ENCODE data around the gene RAB40B.

RAB40B gene

DNA sequence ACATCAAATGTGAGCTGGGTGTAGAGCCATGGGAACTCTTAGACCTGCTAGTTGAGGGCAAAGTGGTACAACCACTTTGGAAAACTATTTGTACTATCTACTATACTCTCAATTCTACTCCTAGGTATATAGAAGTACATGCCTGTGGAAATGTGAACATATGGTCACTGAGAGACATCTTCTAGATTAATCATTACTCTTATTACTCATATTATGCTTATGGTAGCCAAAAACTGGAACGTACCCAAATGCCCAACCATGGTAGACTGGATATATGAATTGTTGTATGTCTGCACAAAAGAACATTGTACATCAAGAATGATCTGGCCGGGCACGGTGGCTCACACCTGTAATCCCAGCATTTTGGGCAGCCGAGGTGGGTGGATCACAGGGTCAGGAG is 53.0 kb downstream of the RAB40B start:
- H3K4me1 ChIP-seq (ENCODE audit: control insufficient read depth, insufficient read depth, low read length), result peaks cover 15% of the 10 kb centered on the region
- H3K9ac ChIP-seq (ENCODE audit: low read length in 2 of 2), result no peak overlapping the region
- H3K36me3 ChIP-seq (ENCODE audit: control insufficient read depth in 2 of 2, insufficient read depth in 2 of 2, low read length in 2 of 2), result peaks cover 25 to 26% of the 10 kb centered on the region in 2 donors
- H3K4me3 ChIP-seq (ENCODE audit: low read length in 2 of 2), result no peak overlapping the region
- no peaks in the 10 kb centered on the region for H3K27me3 ChIP-seq (ENCODE audit: control insufficient read depth in 1 of 2, insufficient read depth in 2 of 2, low read length in 2 of 2)
- no peak overlapping the region for H3K27ac ChIP-seq (ENCODE audit: low read length)
- H3K9me3 ChIP-seq (ENCODE audit: control insufficient read depth in 2 of 2, low read length in 2 of 2), result no peaks in the 10 kb centered on the region

DNA sequence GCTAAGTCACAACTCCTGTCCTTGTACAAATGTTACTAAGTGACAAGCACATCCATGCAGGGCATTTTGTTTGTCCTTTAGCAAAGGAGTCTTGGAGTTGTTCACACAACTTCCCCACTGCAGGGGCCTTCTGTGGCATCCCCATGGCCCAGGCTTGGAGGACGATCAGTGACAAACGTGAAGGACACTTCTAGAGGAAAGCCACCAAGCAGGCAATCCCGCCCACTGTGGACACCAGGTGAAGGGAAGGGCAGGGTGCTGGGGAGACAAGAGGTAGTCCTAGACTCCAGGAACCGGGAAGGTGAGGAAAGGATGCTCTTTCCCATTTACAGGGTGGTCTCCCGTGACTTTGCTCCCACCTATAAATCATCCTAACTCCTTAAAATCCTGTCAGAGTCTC is 54.4 kb downstream of the RAB40B start:
- peaks cover 29 to 31% of the 10 kb centered on the region in 2 donors for H3K36me3 ChIP-seq (ENCODE audit: control insufficient read depth in 2 of 2, insufficient read depth in 2 of 2, low read length in 2 of 2)

DNA sequence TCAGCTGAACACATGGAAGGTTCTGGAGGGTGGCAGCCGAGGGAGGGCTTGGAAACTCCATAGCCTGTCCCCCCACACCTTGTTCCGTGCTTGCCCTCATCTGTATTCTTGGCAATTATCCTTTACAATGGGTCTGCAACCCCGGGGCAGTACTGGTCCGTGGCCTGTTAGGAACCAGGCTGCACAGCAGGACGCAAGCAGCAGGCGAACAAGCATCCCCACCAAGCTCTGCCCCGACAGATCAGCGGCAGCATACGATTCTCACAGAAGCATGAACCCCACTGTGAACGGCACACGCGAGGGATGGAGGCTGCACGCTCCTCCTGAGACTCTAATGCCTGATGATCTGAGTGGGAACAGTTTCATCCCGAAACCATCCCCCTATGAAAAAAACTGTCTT is 56.5 kb downstream of the RAB40B start:
- no peaks in the 10 kb centered on the region for H3K9me3 ChIP-seq (ENCODE audit: control insufficient read depth in 2 of 2, low read length in 2 of 2)
- peaks cover 9% of the 10 kb centered on the region for H3K4me1 ChIP-seq (ENCODE audit: control insufficient read depth, insufficient read depth, low read length)
- H3K4me3 ChIP-seq (ENCODE audit: low read length in 2 of 2), result no peak overlapping the region
- peaks cover 31 to 36% of the 10 kb centered on the region in 2 donors for H3K36me3 ChIP-seq (ENCODE audit: control insufficient read depth in 2 of 2, insufficient read depth in 2 of 2, low read length in 2 of 2)
- no peaks in the 10 kb centered on the region for H3K27me3 ChIP-seq (ENCODE audit: control insufficient read depth in 1 of 2, insufficient read depth in 2 of 2, low read length in 2 of 2)
- H3K9ac ChIP-seq (ENCODE audit: low read length in 2 of 2), result no peak overlapping the region
- H3K27ac ChIP-seq (ENCODE audit: low read length), result no peak overlapping the region

More for the DNA sequence above, 54.4 kb downstream of the RAB40B start:
- peaks cover 14% of the 10 kb centered on the region for H3K4me1 ChIP-seq (ENCODE audit: control insufficient read depth, insufficient read depth, low read length)
- H3K27ac ChIP-seq (ENCODE audit: low read length), result no peak overlapping the region
- no peaks in the 10 kb centered on the region for H3K27me3 ChIP-seq (ENCODE audit: control insufficient read depth in 1 of 2, insufficient read depth in 2 of 2, low read length in 2 of 2)
- H3K9me3 ChIP-seq (ENCODE audit: control insufficient read depth in 2 of 2, low read length in 2 of 2), result no peaks in the 10 kb centered on the region
- no peak overlapping the region for H3K4me3 ChIP-seq (ENCODE audit: low read length in 2 of 2)
- no peak overlapping the region for H3K9ac ChIP-seq (ENCODE audit: low read length in 2 of 2)

DNA sequence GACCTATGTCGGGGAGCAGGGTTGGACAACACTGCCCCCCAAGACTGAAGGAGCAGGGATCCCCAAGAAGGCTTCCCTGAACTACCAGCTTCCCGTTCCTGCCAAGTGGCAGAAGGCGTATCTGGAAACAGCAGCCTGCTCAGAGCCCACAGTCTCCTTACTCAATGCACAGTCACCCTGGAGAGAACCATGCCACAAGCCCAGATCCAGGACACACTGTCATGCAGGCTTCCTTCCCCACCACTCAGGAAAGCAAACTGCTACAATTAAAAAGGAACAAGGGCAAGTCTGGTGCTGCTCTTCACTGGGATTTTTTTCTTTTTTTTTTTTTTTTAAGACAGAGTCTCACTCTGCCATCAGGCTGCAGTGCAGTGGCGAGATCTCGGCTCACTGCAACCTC is 58.5 kb downstream of the RAB40B start:
- Histone ChIP-seq H3K9ac (ENCODE audit: low read length in 2 of 2) (no peak overlapping the region), H3K36me3 (ENCODE audit: control insufficient read depth in 2 of 2, insufficient read depth in 2 of 2, low read length in 2 of 2) (peaks cover 31 to 36% of the 10 kb centered on the region in 2 donors), H3K27me3 (ENCODE audit: control insufficient read depth in 1 of 2, insufficient read depth in 2 of 2, low read length in 2 of 2) (no peaks in the 10 kb centered on the region), H3K4me1 (ENCODE audit: control insufficient read depth, insufficient read depth, low read length) (peaks cover 4% of the 10 kb centered on the region), H3K9me3 (ENCODE audit: control insufficient read depth in 2 of 2, low read length in 2 of 2) (no peaks in the 10 kb centered on the region), H3K4me3 (ENCODE audit: low read length in 2 of 2) (no peak overlapping the region), H3K27ac (ENCODE audit: low read length) (no peak overlapping the region)

DNA sequence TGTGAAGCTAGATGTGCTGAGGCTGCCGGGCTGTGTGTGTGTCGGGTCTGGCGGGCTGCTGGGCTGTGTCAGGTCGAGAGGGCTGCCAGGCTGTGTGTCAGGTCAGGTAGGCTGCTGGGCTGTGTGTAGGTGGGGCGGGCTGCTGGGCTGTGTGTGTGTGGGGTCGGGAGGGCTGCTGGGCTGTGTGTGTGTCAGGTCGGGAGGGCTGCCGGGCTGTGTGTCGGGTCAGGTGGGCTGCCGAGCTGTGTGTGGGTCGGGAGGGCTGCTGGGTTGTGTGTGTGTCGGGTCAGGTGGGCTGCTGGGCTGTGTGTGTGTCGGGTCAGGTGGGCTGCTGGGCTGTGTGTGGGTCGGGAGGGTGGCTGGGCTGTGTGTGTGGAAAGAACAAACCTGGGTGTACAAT is 58.9 kb downstream of the RAB40B start:
- no peaks in the 10 kb centered on the region for H3K27me3 ChIP-seq (ENCODE audit: control insufficient read depth in 1 of 2, insufficient read depth in 2 of 2, low read length in 2 of 2)
- no peaks in the 10 kb centered on the region for H3K9me3 ChIP-seq (ENCODE audit: control insufficient read depth in 2 of 2, low read length in 2 of 2)
- peaks cover 4% of the 10 kb centered on the region for H3K4me1 ChIP-seq (ENCODE audit: control insufficient read depth, insufficient read depth, low read length)
- H3K9ac ChIP-seq (ENCODE audit: low read length in 2 of 2), result no peak overlapping the region
- no peak overlapping the region for H3K4me3 ChIP-seq (ENCODE audit: low read length in 2 of 2)
- H3K36me3 ChIP-seq (ENCODE audit: control insufficient read depth in 2 of 2, insufficient read depth in 2 of 2, low read length in 2 of 2), result peaks cover 31 to 38% of the 10 kb centered on the region in 2 donors
- H3K27ac ChIP-seq (ENCODE audit: low read length), result no peak overlapping the region

DNA sequence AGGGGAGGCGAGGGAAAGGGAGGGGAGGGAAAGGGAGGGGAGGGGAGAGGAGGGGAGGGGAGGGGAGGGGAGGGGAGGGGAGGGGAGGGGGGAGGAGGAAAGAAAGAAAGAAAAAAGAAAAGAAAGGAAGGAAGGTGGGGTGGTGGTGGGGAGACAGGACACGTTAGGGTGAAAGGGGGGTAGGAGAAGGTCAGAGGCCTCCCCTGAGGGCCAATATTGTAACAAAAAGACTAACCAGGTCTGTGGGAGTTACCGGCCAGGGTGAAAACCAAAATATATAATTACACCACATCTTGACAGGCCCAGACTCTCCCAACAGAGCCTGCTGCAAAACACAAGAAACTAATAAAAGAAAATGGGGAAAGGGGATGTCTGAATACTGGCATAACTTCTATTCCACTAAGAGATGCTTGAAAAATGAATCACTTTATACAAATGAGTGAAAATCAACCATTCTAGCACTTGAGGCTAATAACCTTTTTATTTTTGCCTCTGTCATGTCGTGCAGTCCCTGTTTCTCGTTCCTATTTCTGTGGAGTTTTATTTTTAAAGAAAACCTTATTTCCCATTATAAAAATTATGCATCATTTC is 60.2 kb downstream of the RAB40B start:
- Histone ChIP-seq H3K4me1 (ENCODE audit: control insufficient read depth, insufficient read depth, low read length) (peaks cover 4% of the 10 kb centered on the region), H3K27ac (ENCODE audit: low read length) (no peak overlapping the region), H3K36me3 (ENCODE audit: control insufficient read depth in 2 of 2, insufficient read depth in 2 of 2, low read length in 2 of 2) (peaks cover 21 to 29% of the 10 kb centered on the region in 2 donors), H3K9ac (ENCODE audit: low read length in 2 of 2) (no peak overlapping the region), H3K9me3 (ENCODE audit: control insufficient read depth in 2 of 2, low read length in 2 of 2) (no peaks in the 10 kb centered on the region), H3K4me3 (ENCODE audit: low read length in 2 of 2) (no peak overlapping the region), H3K27me3 (ENCODE audit: control insufficient read depth in 1 of 2, insufficient read depth in 2 of 2, low read length in 2 of 2) (no peaks in the 10 kb centered on the region)

DNA sequence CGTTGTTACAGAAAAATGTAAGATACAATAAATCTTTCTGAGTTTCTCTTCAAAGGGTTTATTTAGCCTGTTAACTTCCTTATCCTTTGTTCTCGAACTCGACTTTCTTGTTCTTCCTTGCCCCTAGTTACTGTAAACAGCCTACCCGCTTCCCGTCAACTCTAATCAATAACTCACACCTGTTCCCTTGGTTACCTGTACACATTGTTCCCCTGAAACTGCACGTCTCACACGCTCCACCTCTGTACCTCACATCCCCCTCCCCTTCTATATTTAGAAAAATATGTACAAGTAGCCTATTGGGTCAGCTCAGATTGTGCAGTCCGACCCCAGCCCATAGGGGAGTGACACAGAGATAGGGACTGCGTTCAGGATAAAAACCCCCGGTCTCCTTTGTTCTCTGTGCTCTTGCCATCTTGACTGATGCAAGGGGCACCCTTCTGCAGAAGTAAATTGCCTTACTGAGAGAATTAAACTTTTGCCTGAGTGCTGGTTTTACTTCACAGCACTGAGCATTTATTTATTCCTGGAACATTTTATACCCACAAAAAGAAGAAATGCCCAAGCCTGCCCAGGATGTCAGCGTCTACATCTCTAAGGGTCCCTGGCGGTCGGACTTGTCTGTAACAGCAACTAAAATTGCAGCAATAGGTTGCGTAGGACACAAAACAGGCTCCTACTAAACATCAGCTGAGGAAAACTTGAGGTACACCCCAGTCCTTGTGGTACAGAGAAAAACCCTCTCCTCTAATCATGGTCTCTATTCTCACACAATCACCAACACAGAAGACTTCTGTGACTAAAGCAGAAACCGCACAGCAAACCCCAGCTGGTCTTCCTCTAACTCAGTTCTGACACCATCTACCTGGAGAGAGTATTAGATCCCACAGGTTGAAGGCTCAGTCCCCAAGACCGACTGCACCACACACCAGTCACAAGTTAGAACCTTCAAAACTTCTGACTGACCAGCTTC is 61.6 kb downstream of the RAB40B start:
- peaks cover 4% of the 10 kb centered on the region for H3K4me1 ChIP-seq (ENCODE audit: control insufficient read depth, insufficient read depth, low read length)
- H3K27me3 ChIP-seq (ENCODE audit: control insufficient read depth in 1 of 2, insufficient read depth in 2 of 2, low read length in 2 of 2), result no peaks in the 10 kb centered on the region
- H3K9me3 ChIP-seq (ENCODE audit: control insufficient read depth in 2 of 2, low read length in 2 of 2), result no peaks in the 10 kb centered on the region
- no peak overlapping the region for H3K4me3 ChIP-seq (ENCODE audit: low read length in 2 of 2)
- H3K36me3 ChIP-seq (ENCODE audit: control insufficient read depth in 2 of 2, insufficient read depth in 2 of 2, low read length in 2 of 2), result peaks cover 13 to 21% of the 10 kb centered on the region in 2 donors
- no peak overlapping the region for H3K27ac ChIP-seq (ENCODE audit: low read length)
- no peak overlapping the region for H3K9ac ChIP-seq (ENCODE audit: low read length in 2 of 2)

DNA sequence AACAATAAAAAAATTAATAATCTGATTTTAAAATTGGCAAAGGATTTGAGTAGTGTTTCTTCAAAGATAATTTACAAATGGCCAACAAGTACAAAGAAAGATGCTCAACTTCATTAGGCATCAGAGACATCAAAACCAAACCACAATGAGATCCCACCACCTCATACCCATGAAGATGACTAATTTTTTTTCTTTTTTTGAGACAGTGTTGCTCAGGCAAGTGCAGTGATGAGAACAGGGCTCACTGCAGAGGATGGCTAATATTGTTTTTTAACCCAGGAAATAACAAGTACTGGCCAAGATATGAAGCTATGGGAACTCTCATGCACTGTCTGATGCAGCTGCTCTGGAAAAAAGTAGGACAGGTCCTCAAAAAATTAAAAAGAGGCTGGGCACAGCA is 65.2 kb downstream of the RAB40B start:
- H3K36me3 ChIP-seq (ENCODE audit: control insufficient read depth in 2 of 2, insufficient read depth in 2 of 2, low read length in 2 of 2), result peaks cover 12 to 24% of the 10 kb centered on the region in 2 donors
- no peak overlapping the region for H3K27ac ChIP-seq (ENCODE audit: low read length)

DNA sequence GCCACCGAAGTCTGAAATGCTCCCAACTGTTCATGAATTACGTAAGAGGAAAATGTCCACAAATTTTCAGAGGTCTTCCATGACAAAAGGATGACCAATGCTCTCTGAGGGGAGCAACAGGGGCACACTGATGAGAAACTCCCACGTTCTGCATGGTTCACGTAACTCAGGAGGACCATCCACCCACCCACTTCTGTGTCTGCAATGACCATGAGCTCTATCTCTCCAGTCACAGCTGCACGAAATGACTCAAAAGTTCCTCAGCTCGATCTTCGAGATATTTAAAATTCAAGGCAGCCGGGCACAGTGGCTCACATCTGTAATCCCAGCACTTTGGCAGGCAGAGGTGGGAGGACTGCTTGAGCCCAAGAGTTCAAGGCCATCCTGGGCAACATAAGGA is 66.0 kb downstream of the RAB40B start:
- Histone ChIP-seq H3K36me3 (ENCODE audit: control insufficient read depth in 2 of 2, insufficient read depth in 2 of 2, low read length in 2 of 2) (peaks cover 14 to 32% of the 10 kb centered on the region in 2 donors), H3K27me3 (ENCODE audit: control insufficient read depth in 1 of 2, insufficient read depth in 2 of 2, low read length in 2 of 2) (no peaks in the 10 kb centered on the region), H3K9ac (ENCODE audit: low read length in 2 of 2) (no peak overlapping the region), H3K4me1 (ENCODE audit: control insufficient read depth, insufficient read depth, low read length) (peaks cover 4% of the 10 kb centered on the region), H3K27ac (ENCODE audit: low read length) (no peak overlapping the region), H3K4me3 (ENCODE audit: low read length in 2 of 2) (no peak overlapping the region), H3K9me3 (ENCODE audit: control insufficient read depth in 2 of 2, low read length in 2 of 2) (no peaks in the 10 kb centered on the region)

More for the DNA sequence above, 65.2 kb downstream of the RAB40B start:
- Histone ChIP-seq H3K4me1 (ENCODE audit: control insufficient read depth, insufficient read depth, low read length) (peaks cover 4% of the 10 kb centered on the region), H3K4me3 (ENCODE audit: low read length in 2 of 2) (no peak overlapping the region), H3K9me3 (ENCODE audit: control insufficient read depth in 2 of 2, low read length in 2 of 2) (no peaks in the 10 kb centered on the region), H3K9ac (ENCODE audit: low read length in 2 of 2) (no peak overlapping the region), H3K27me3 (ENCODE audit: control insufficient read depth in 1 of 2, insufficient read depth in 2 of 2, low read length in 2 of 2) (no peaks in the 10 kb centered on the region)

DNA sequence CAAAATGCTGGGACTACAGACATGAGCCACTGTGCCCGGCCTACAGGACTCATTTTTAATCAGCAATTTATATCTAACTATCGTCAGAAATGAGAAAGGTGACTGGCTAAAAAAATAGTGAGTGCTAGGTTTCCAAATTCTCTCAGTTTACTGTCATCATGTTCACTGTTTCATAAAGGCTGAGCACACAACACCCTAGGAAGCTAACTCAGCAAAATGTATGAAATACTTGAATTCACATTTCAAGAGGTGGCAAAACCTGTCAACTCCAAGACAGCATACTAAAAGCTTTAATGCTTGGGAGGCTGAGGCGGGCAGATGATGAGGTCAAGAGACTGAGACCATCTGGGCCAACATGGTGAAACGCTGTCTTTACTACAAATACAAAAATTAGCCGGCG is 67.0 kb downstream of the RAB40B start:
- no peak overlapping the region for H3K27ac ChIP-seq (ENCODE audit: low read length)
- peaks cover 18 to 37% of the 10 kb centered on the region in 2 donors for H3K36me3 ChIP-seq (ENCODE audit: control insufficient read depth in 2 of 2, insufficient read depth in 2 of 2, low read length in 2 of 2)
- H3K4me3 ChIP-seq (ENCODE audit: low read length in 2 of 2), result no peak overlapping the region
- H3K27me3 ChIP-seq (ENCODE audit: control insufficient read depth in 1 of 2, insufficient read depth in 2 of 2, low read length in 2 of 2), result no peaks in the 10 kb centered on the region
- no peaks in the 10 kb centered on the region for H3K9me3 ChIP-seq (ENCODE audit: control insufficient read depth in 2 of 2, low read length in 2 of 2)
- H3K9ac ChIP-seq (ENCODE audit: low read length in 2 of 2), result no peak overlapping the region
- H3K4me1 ChIP-seq (ENCODE audit: control insufficient read depth, insufficient read depth, low read length), result no peaks in the 10 kb centered on the region

DNA sequence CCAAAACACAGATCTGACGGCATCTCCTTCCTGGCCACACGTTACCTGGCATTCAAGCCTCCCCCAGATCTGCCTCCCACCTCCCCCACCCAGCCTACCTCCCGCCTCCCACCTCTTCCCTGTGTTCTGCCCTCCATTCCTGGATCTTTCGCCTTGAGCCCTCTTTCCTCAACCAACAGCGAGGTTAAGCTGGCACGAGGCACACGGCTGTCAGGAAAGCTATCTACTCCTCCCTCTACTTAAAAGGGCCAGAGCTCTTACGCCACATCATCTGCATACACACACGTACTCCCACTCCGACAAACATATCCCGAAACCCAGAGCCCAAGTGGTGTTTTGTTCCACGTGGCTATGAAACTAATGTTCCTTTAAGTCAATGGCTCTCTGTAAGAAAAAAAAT is 68.3 kb downstream of the RAB40B start:
- Histone ChIP-seq H3K9me3 (ENCODE audit: control insufficient read depth in 2 of 2, low read length in 2 of 2) (no peaks in the 10 kb centered on the region), H3K4me3 (ENCODE audit: low read length in 2 of 2) (no peak overlapping the region), H3K36me3 (ENCODE audit: control insufficient read depth in 2 of 2, insufficient read depth in 2 of 2, low read length in 2 of 2) (peaks cover 24 to 42% of the 10 kb centered on the region in 2 donors), H3K27ac (ENCODE audit: low read length) (no peak overlapping the region), H3K4me1 (ENCODE audit: control insufficient read depth, insufficient read depth, low read length) (no peaks in the 10 kb centered on the region), H3K27me3 (ENCODE audit: control insufficient read depth in 1 of 2, insufficient read depth in 2 of 2, low read length in 2 of 2) (no peaks in the 10 kb centered on the region), H3K9ac (ENCODE audit: low read length in 2 of 2) (no peak overlapping the region)
